SK-N-SH treated with all-trans-retinoic acid at 6 μM for 48 hours (cell line): ENCODE measurements around the gene AMY1C.
"Not testable (repeated sequence)": the region's sequence is repeated elsewhere in the genome, so short reads cannot be mapped to it uniquely, and the experiment has no call there.

Experiments
- ATAC-seq: fragments of 200-7000 bp; cut with Tn5 transposase; 3 replicates; pipeline ENCODE4 v1.9.1; 2020; ENCODE audit warnings: mild to moderate bottlenecking, moderate library complexity
- ARNTL ChIP-seq: fragments of 450-650 bp; formaldehyde crosslinking; IDR thresholded peaks from 2 replicates; pipeline ENCODE4 v1.5.0; 2020; ENCODE audit warnings: low read depth, mild to moderate bottlenecking, moderate library complexity, borderline replicate concordance
- BACH2 ChIP-seq: fragments of 250-450 bp; sonication (Bioruptor Pico); IDR thresholded peaks from 2 replicates; pipeline ENCODE4 v1.9.0; 2021; ENCODE audit warnings: mild to moderate bottlenecking, borderline replicate concordance
- CSDC2 ChIP-seq: fragments of 250-450 bp; sonication (Bioruptor Pico); IDR thresholded peaks from 2 replicates; pipeline ENCODE4 v1.5.0; 2020; ENCODE audit warnings: mild to moderate bottlenecking, moderate library complexity
- ESRRG ChIP-seq: fragments of 250-450 bp; sonication (Bioruptor Pico); IDR thresholded peaks from 2 replicates; pipeline ENCODE4 v1.6.1; 2021; ENCODE audit warnings: mild to moderate bottlenecking
- GLIS3 ChIP-seq: fragments of 250-450 bp; sonication (Bioruptor Pico); IDR thresholded peaks from 2 replicates; pipeline ENCODE4 v1.5.0; 2020; ENCODE audit warnings: mild to moderate bottlenecking, moderate library complexity
- PPARA ChIP-seq: fragments of 250-450 bp; sonication (Bioruptor Pico); IDR thresholded peaks from 2 replicates; pipeline ENCODE4 v1.5.0; 2020; ENCODE audit warnings: mild to moderate bottlenecking, borderline replicate concordance
- RARB ChIP-seq: fragments of 250-450 bp; sonication (Bioruptor Pico); IDR thresholded peaks from 2 replicates; pipeline ENCODE4 v1.8.0; 2021; ENCODE audit warnings: mild to moderate bottlenecking, moderate library complexity
- SNAI2 ChIP-seq: fragments of 250-450 bp; sonication (Bioruptor Pico); IDR thresholded peaks from 2 replicates; pipeline ENCODE4 v1.5.0; 2020; ENCODE audit warnings: mild to moderate bottlenecking, moderate library complexity
- TCF4 ChIP-seq: fragments of 250-450 bp; sonication (Bioruptor Pico); IDR thresholded peaks from 2 replicates; pipeline ENCODE4 v1.8.0; 2021; ENCODE audit warnings: mild to moderate bottlenecking, moderate library complexity, borderline replicate concordance
- TOX ChIP-seq: fragments of 250-450 bp; sonication (Bioruptor Pico); IDR thresholded peaks from 2 replicates; pipeline ENCODE4 v1.8.0; 2021; ENCODE audit warnings: mild to moderate bottlenecking, moderate library complexity, borderline replicate concordance
- ZC3H10 ChIP-seq: fragments of 250-450 bp; sonication (Bioruptor Pico); IDR thresholded peaks from 2 replicates; pipeline ENCODE4 v1.5.1; 2021; ENCODE audit warnings: mild to moderate bottlenecking, moderate library complexity
- ZFP30 ChIP-seq: fragments of 450-650 bp; formaldehyde crosslinking; IDR thresholded peaks from 2 replicates; pipeline ENCODE4 v1.5.0; 2022; ENCODE audit warnings: mild to moderate bottlenecking, moderate library complexity
- ZNF565 ChIP-seq: fragments of 450-650 bp; formaldehyde crosslinking; conservative IDR thresholded peaks from 2 replicates; pipeline ENCODE4 v1.5.0; 2020; ENCODE audit warnings: low read depth, mild to moderate bottlenecking, moderate library complexity
- ZNF8 ChIP-seq: fragments of 450-650 bp; formaldehyde crosslinking; IDR thresholded peaks from 2 replicates; pipeline ENCODE4 v1.5.0; 2020; ENCODE audit warnings: mild to moderate bottlenecking, moderate library complexity
- TF ChIP-seq, protein P1 (sequence below): fragments of 250-450 bp; sonication (Bioruptor Pico); IDR thresholded peaks from 2 replicates; pipeline ENCODE4 v1.8.0; 2021; ENCODE audit warnings: low read depth, mild to moderate bottlenecking, moderate library complexity, borderline replicate concordance
- TF ChIP-seq, protein P2 (sequence below): fragments of 250-450 bp; sonication (Bioruptor Pico); IDR thresholded peaks from 2 replicates; pipeline ENCODE4 v1.5.1; 2021; ENCODE audit warnings: mild to moderate bottlenecking, moderate library complexity
- TF ChIP-seq, protein P3 (sequence below): fragments of 250-450 bp; sonication (Bioruptor Pico); IDR thresholded peaks from 2 replicates; pipeline ENCODE4 v1.8.0; 2020; ENCODE audit warnings: mild to moderate bottlenecking, moderate library complexity, borderline replicate concordance

Gene AMY1C

DNA sequence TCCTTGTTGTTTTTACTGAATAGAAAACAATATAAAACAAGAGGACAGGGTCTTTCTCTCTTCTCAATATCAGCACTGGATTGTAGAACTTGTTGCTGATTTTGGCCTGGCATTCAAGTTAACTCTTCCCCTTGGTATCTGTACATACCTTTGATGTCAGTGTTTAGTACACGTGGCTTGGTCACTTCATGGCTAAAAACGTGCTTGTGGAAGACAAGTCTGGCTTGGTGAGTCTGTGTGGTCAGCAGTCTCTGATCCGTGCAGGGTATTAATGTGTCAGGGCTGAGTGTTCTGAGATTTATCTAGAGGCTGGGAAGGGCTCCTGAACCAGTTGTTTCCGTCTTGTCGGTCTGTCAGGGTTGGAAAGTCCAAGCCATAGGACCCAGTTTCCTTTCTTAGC is at the start of gene AMY1C:
Gene AMY1C (plus strand): TSS at position 301 of the 400 bp plus-strand sequence. CDS start 572 bp downstream, outside the sequence.
- ATAC-seq: not testable (repeated sequence)

DNA sequence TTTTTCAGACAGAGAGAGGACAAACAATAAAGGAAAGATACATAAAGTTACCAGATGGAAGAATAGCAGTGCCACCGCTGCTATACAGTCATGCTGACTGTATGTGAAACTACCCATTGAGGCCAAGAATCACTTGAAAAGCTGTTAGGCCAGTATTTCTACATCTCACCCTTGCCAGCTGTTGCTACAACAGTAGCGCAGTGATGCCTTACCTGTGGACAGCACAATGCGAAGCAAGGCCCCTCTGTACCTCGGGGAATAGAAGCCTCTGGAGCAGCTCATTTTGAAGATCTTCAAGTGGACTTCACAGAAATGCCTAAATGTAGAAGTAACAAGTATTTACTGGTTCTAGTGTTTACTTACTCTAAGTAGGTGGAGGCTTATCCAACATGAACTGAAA is 49.0 kb upstream of the AMY1C start:
- ATAC-seq: not testable (repeated sequence)

DNA sequence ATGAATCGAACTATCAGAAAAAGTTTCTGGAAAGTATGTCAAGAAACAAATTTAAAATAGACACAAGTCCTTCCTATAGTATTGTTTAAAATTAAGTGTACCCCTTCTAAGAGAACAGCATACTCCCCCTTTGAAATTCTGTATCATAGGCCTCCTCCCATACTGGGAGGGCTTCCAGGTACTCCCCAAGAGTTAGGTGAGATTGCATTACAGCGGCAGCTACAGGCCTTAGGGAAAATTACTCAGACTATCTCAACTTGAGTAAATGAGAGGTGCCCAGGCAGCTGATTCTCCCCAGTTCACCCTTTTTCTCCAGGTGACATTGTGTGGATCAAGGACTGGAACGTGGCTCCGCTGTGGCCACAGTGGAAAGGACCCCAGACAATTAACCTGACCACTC is 48.4 kb upstream of the AMY1C start:
- ATAC-seq: not testable (repeated sequence)

DNA sequence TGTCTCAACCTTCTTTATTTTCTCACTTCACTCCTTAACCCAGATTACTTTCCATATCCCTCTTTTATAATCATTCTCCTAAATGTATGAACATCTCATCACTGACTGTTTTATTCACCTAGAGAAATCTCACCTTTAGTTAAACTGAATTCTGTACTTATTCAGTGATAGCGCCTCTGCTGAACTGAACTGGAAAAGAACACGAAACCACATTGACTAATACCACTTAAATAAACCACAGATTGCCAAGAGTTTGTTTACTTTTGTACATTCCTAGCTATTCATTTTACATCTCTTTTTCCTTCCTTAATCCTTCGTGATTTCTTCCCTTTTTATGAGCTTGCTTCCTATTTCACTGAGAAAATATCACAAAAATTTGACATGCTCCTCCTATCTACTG is 42.0 kb upstream of the AMY1C start:
- ATAC-seq: not testable (repeated sequence)

DNA sequence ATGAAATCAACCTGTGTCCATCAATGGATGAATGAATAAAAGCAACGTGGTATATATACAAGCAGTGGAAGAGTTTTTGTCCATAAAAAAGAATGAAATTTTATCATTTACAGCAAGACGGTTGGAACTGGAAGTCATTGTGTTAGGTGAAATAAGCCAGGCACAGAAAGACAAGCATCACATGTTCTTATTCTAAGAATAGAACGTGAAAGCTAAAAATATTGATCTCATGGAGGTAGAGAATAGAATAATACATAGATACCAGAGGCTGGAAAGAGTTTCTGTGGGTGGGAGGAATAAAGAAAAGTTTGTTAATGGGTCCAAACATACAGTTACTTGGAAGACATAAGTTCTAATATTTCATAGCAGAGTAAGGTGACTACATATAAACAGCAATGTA is 39.3 kb upstream of the AMY1C start:
- not testable (repeated sequence) for ATAC-seq

DNA sequence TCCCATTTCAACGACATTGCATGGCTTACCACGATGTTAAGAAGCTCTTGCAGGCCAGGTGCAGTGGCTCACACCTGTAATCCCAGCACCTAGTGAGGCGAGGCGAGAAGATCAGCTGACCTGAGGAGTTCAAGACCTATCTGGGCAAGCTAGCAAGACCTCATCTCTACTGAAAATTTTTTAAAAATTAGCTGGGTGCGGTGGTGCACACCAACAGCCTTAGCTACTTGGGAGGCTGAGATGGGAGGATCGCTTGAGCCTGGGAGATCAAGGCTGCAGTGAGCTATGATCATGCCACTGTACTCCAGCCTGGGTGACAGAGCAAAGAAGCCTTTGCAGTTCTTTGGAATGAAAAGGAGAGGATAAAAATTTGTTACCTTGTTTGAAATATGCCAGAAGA is 32.3 kb upstream of the AMY1C start:
- ATAC-seq: not testable (repeated sequence)

DNA sequence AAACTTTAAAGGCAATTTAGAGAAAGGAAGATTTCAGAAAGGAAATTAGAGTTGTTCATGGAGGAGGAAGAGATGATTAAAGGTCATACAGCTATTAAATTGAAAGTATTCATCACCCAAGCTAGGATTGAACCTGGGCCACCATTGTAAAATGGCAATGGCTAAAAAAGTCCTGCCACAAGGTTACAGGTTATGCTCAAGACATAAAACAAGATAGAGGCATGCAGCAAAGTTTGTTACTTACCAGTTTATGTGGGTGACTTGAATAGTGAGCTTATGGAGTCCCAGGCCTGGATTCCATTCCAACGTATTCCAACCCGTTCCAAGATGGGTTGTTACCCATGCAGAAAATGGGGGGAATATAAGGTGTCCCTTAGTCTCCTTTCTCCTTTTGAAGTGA is 28.2 kb upstream of the AMY1C start:
- ATAC-seq: not testable (repeated sequence)

DNA sequence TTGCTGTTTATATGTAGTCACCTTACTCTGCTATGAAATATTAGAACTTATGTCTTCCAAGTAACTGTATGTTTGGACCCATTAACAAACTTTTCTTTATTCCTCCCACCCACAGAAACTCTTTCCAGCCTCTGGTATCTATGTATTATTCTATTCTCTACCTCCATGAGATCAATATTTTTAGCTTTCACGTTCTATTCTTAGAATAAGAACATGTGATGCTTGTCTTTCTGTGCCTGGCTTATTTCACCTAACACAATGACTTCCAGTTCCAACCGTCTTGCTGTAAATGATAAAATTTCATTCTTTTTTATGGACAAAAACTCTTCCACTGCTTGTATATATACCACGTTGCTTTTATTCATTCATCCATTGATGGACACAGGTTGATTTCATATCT is 14.4 kb upstream of the AMY1C start:
- not testable (repeated sequence) for ATAC-seq

DNA sequence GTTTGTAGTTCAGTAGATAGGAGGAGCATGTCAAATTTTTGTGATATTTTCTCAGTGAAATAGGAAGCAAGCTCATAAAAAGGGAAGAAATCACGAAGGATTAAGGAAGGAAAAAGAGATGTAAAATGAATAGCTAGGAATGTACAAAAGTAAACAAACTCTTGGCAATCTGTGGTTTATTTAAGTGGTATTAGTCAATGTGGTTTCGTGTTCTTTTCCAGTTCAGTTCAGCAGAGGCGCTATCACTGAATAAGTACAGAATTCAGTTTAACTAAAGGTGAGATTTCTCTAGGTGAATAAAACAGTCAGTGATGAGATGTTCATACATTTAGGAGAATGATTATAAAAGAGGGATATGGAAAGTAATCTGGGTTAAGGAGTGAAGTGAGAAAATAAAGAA is 11.7 kb upstream of the AMY1C start:
- ATAC-seq: not testable (repeated sequence)

DNA sequence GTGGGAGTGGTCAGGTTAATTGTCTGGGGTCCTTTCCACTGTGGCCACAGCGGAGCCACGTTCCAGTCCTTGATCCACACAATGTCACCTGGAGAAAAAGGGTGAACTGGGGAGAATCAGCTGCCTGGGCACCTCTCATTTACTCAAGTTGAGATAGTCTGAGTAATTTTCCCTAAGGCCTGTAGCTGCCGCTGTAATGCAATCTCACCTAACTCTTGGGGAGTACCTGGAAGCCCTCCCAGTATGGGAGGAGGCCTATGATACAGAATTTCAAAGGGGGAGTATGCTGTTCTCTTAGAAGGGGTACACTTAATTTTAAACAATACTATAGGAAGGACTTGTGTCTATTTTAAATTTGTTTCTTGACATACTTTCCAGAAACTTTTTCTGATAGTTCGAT is 5.2 kb upstream of the AMY1C start:
- not testable (repeated sequence) for ATAC-seq

DNA sequence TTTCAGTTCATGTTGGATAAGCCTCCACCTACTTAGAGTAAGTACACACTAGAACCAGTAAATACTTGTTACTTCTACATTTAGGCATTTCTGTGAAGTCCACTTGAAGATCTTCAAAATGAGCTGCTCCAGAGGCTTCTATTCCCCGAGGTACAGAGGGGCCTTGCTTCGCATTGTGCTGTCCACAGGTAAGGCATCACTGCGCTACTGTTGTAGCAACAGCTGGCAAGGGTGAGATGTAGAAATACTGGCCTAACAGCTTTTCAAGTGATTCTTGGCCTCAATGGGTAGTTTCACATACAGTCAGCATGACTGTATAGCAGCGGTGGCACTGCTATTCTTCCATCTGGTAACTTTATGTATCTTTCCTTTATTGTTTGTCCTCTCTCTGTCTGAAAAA is 4.7 kb upstream of the AMY1C start:
- ATAC-seq: not testable (repeated sequence)

DNA sequence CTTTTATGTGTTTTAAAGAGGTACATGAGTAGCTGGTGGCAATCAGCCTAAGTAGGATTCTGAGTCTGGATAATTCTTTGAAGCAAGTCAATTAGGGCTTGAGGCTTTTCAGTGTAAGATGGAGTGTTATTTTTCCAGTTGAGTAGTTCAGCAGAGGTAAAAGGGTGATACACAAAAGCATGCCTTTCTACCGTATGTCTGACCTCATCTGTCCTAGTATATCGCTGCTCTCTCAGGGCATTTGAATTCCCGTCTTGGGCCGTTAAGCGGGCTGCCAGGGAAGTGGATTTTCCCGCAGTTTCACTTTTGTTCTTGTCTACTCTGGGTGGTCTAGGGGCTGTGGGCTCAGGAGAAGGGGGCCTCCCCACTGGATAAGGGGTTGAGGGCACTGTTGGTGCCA is 1.4 kb upstream of the AMY1C start:
- not testable (repeated sequence) for ATAC-seq

DNA sequence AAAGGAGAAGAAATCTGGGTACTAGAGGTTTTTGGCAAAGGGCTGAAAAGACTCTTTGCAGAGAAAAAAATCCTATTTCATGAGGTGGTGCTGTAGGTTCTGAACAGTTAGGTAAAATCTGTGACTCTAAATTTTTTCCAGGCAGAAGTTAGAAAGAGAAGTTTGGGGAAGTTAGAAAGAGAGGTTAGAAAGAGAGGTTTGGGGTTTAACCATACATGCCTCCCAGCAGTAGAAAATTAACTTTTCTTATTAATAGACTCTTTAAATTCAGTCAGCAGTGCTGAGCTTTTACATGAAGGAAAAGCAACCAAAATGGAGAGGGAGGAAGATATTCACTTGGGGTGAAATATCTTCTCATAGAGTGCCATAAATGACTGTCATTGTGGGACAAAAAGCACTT is 12.2 kb downstream of the AMY1C start:
- no peak for ATAC-seq
- TF ChIP-seq BACH2 (CRISPR knock-in tag) (no peak), RARB (CRISPR knock-in tag) (no peak), ZFP30 (CRISPR knock-in tag) (no peak), SNAI2 (CRISPR knock-in tag) (no peak), ZC3H10 (CRISPR knock-in tag) (no peak), PPARA (CRISPR knock-in tag) (no peak), TOX (CRISPR knock-in tag) (no peak), ARNTL (CRISPR knock-in tag) (no peak), GLIS3 (no peak), ZNF8 (CRISPR knock-in tag) (no peak), TCF4 (CRISPR knock-in tag) (no peak), ZNF565 (CRISPR knock-in tag) (no peak), CSDC2 (no peak), ESRRG (CRISPR knock-in tag) (no peak)
- TF ChIP-seq, protein P1, sequence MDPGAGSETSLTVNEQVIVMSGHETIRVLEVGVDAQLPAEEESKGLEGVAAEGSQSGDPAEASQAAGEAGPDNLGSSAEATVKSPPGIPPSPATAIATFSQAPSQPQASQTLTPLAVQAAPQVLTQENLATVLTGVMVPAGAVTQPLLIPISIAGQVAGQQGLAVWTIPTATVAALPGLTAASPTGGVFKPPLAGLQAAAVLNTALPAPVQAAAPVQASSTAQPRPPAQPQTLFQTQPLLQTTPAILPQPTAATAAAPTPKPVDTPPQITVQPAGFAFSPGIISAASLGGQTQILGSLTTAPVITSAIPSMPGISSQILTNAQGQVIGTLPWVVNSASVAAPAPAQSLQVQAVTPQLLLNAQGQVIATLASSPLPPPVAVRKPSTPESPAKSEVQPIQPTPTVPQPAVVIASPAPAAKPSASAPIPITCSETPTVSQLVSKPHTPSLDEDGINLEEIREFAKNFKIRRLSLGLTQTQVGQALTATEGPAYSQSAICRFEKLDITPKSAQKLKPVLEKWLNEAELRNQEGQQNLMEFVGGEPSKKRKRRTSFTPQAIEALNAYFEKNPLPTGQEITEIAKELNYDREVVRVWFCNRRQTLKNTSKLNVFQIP (CRISPR knock-in tag): no peak
- TF ChIP-seq, protein P2, sequence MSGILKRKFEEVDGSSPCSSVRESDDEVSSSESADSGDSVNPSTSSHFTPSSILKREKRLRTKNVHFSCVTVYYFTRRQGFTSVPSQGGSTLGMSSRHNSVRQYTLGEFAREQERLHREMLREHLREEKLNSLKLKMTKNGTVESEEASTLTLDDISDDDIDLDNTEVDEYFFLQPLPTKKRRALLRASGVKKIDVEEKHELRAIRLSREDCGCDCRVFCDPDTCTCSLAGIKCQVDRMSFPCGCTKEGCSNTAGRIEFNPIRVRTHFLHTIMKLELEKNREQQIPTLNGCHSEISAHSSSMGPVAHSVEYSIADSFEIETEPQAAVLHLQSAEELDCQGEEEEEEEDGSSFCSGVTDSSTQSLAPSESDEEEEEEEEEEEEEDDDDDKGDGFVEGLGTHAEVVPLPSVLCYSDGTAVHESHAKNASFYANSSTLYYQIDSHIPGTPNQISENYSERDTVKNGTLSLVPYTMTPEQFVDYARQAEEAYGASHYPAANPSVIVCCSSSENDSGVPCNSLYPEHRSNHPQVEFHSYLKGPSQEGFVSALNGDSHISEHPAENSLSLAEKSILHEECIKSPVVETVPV: no peak
- TF ChIP-seq, protein P3, sequence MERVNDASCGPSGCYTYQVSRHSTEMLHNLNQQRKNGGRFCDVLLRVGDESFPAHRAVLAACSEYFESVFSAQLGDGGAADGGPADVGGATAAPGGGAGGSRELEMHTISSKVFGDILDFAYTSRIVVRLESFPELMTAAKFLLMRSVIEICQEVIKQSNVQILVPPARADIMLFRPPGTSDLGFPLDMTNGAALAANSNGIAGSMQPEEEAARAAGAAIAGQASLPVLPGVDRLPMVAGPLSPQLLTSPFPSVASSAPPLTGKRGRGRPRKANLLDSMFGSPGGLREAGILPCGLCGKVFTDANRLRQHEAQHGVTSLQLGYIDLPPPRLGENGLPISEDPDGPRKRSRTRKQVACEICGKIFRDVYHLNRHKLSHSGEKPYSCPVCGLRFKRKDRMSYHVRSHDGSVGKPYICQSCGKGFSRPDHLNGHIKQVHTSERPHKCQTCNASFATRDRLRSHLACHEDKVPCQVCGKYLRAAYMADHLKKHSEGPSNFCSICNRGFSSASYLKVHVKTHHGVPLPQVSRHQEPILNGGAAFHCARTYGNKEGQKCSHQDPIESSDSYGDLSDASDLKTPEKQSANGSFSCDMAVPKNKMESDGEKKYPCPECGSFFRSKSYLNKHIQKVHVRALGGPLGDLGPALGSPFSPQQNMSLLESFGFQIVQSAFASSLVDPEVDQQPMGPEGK (CRISPR knock-in tag): no peak
